NCI-H446 (cell line): ENCODE results near the gene RHBDD2.
"Not testable (repeated sequence)": the region's sequence is repeated elsewhere in the genome, so short reads cannot be mapped to it uniquely, and the experiment has no call there.

ENCODE experiments used
- DNase-seq, 2 experiments: peaks; one replicate each; lab custom pipeline; 2025; lab: John Stamatoyannopoulos, UW

RHBDD2 gene

GRCh38 chr7:75889223-75889825 lies 10.5 kb downstream of the RHBDD2 start:
- DNase-seq, result no peak

GRCh38 chr7:75889826-75890225 lies 11.0 kb downstream of the RHBDD2 start:
- no peak for DNase-seq

GRCh38 chr7:75891237-75891636 lies 12.4 kb downstream of the RHBDD2 start:
- DNase-seq, result not testable (repeated sequence)

- no peak for DNase-seq
These were observed 13.1 kb downstream of the RHBDD2 start for GRCh38 chr7:75891815-75892411.

- DNase-seq, result no peak
These were observed 13.9 kb downstream of the RHBDD2 start for GRCh38 chr7:75892634-75893272.

- no peak for DNase-seq
These were observed 18.0 kb downstream of the RHBDD2 start for GRCh38 chr7:75896803-75897327.

GRCh38 chr7:75900617-75901315 lies 21.9 kb downstream of the RHBDD2 start:
- no peak for DNase-seq

GRCh38 chr7:75905785-75906604 lies 27.2 kb downstream of the RHBDD2 start:
- no peak for DNase-seq

- no peak for DNase-seq
These were observed 28.3 kb downstream of the RHBDD2 start for GRCh38 chr7:75906991-75907667.

- not testable (repeated sequence) for DNase-seq
These were observed 28.8 kb downstream of the RHBDD2 start for GRCh38 chr7:75907668-75908039.

GRCh38 chr7:75909521-75910132 lies 30.8 kb downstream of the RHBDD2 start:
- no peak for DNase-seq

GRCh38 chr7:75911186-75911585 lies 32.4 kb downstream of the RHBDD2 start:
- not testable (repeated sequence) for DNase-seq

GRCh38 chr7:75913437-75913836 lies 34.6 kb downstream of the RHBDD2 start:
- DNase-seq, result no peak

- no peak for DNase-seq
These were observed 35.4 kb downstream of the RHBDD2 start for GRCh38 chr7:75914169-75914654.

- DNase-seq, result peak; percentile 7 to 83
These were observed 36.0 kb downstream of the RHBDD2 start, which contains the start of gene POR for GRCh38 chr7:75914655-75915415. Gene POR (plus strand): TSS chr7:75915155. CDS start chr7:75954002, 38,847 bp downstream.

- no peak for DNase-seq
These were observed 36.8 kb downstream of the RHBDD2 start for GRCh38 chr7:75915416-75916156.

GRCh38 chr7:75916259-75916658 lies 37.4 kb downstream of the RHBDD2 start:
- no peak for DNase-seq

GRCh38 chr7:75916685-75917634 lies 38.1 kb downstream of the RHBDD2 start:
- no peak for DNase-seq
